HFF-Myc (cell line): ENCODE measurements around the gene HMG20A.
A peak's percentile ranks its signal among the peaks of the same experiment; 100 is the strongest.

Source experiments
- DNase-seq: peaks from one replicate; pipeline ENCODE4 v3.0.0-alpha.2; 2011; ENCODE audit warnings: low read depth; ENCODE audit errors: extremely low read depth
- H3K4me3 ChIP-seq: replicated peaks from 2 replicates; pipeline ENCODE4 v1.5.1; 2011; ENCODE audit warnings: low read depth, mild to moderate bottlenecking, control low read depth, low read length
- TF ChIP-seq, protein P1 (sequence below): IDR thresholded peaks from 2 replicates; pipeline ENCODE4 v1.5.1; 2012; ENCODE audit warnings: mild to moderate bottlenecking, low read depth, low read length, control low read depth; ENCODE audit errors: missing control alignments

Gene HMG20A

DNA sequence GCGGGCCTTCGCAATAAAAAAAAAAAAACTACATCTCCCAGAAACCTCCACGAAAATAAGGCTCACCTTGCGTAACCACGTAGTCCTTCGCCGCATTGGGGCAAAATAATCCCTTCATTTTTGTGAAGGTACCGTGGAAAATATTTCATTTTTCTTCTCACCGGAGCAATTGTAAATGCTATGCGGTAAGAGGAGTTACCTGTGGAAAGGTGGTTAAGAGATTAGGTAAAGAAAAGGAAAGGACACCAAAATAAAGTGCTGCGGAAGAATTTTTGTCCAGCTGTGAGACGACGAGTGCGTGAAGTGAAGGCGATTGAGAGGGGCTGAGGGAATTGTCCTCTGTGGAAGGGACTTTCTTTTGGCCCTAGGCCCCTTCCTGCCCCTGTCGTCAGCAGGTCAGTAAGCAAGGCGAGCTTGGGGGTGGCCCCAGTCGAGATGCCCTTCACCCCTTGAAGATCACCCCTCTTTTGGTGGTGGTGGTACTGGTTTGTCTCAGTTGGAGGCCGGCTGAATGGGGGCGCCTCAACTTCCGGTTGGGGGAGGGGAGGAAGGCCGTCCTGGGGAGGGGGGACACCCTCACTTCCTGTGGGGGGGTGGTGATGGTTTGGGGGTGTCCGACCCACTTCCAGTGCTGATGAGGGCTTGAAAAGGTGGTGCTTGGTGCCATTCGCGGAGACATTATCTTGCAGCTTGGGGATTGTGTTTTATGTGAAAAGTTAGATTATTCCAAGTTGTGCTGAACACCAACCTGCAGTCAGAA is at the start of gene HMG20A:
TSS of gene HMG20A (plus strand) at position 279 of the 760 bp plus-strand sequence. CDS start 37,520 bp downstream, outside the sequence.
- peak; percentile 67 for DNase-seq
- peak within 1 kb of the TSS; percentile 71 for H3K4me3 ChIP-seq
- TF ChIP-seq, protein P1, sequence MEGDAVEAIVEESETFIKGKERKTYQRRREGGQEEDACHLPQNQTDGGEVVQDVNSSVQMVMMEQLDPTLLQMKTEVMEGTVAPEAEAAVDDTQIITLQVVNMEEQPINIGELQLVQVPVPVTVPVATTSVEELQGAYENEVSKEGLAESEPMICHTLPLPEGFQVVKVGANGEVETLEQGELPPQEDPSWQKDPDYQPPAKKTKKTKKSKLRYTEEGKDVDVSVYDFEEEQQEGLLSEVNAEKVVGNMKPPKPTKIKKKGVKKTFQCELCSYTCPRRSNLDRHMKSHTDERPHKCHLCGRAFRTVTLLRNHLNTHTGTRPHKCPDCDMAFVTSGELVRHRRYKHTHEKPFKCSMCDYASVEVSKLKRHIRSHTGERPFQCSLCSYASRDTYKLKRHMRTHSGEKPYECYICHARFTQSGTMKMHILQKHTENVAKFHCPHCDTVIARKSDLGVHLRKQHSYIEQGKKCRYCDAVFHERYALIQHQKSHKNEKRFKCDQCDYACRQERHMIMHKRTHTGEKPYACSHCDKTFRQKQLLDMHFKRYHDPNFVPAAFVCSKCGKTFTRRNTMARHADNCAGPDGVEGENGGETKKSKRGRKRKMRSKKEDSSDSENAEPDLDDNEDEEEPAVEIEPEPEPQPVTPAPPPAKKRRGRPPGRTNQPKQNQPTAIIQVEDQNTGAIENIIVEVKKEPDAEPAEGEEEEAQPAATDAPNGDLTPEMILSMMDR, result no peak

DNA sequence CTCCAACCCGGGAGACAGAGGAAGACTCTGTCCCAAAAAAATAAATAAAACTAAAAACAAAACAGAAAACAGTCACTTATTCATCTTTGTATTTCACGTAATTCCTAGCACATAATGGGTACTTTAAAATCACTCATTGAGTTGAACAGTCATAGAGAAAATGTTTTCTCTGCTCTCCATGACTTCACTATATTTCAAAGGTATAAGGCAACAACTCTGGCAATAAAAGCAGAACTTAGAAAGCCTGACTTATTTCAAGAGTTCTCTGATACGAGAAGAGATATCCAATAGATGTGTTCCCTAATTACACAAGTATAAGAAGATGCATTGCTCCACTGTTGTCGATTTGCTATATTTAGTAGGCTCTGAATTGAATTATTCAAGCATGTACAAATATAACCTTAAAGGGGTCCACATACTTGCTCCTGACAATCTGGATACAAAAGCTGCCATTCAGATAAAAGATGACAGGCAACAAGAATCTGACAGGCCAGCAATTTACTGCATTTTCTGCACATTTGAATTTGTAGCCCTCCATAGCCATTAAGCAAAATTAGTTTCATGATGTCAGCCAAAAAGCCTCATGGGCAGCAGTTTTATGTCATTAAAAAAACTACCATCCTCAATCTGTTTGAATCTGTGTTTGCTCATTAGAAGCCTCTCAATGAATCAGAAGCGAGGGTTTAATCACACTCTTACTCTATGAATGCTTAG is 48.7 kb upstream of the HMG20A start:
- TF ChIP-seq, protein P1, result no peak
- DNase-seq, result no peak

DNA sequence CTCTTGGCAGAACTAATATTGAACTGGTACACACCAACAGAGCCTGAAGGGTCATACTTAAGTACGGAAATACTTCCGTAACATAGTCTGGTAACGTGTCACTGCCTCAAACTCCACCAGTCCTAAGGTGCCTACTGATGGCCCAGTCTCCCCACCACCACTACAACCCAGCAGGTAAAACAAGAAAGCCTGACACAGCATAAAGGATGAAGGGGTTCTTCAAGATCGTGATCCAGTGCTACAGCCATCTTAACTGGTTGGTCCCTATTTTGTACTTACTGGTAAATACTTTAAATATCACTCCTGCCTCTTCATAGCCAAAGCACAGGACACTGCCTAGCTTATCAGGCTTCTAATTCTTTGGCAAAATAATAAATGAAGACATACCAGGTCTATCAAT is 47.2 kb upstream of the HMG20A start:
- TF ChIP-seq, protein P1, result no peak
- no peak for DNase-seq
- no peak overlapping the region for H3K4me3 ChIP-seq

More for the DNA sequence above, 48.7 kb upstream of the HMG20A start:
- H3K4me3 ChIP-seq, result no peak overlapping the region

DNA sequence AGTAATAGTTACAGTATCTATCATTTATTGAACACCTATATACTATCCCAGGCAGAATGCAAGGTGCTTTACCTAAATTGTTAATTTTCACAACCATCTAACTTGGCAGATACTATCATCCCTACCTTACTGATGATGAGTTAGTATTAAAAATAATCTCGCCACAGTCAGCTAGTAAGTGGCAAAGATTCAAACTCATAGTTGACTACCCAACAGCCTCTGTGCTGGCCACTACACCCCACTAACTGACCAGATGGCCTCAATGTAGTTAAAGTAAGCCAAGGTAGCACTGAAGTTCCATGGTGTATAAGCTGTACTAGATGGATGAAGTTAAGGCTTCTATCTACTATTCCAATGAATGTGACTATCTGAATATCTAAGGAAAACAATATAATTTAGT is 45.6 kb upstream of the HMG20A start:
- DNase-seq, result no peak
- TF ChIP-seq, protein P1, result no peak
- no peak overlapping the region for H3K4me3 ChIP-seq

DNA sequence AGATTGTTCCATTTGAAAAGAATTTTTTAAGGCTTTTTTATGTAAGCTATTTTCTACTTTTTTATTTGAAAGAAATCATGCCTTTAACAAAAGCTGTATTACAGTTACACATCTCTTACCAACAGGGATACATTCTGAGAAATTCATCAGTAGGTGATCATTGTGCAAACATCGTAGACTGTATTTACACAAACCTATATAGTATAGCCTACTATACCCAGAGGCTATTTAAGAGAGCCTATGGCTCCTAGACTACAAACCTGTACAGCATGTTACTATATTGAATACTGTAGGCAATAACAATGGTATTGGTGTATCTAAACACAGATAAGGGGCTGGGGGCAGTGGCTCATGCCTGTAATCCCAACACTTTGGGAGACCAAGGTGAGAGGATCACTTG is 43.9 kb upstream of the HMG20A start:
- TF ChIP-seq, protein P1, result no peak
- no peak overlapping the region for H3K4me3 ChIP-seq
- DNase-seq, result no peak

DNA sequence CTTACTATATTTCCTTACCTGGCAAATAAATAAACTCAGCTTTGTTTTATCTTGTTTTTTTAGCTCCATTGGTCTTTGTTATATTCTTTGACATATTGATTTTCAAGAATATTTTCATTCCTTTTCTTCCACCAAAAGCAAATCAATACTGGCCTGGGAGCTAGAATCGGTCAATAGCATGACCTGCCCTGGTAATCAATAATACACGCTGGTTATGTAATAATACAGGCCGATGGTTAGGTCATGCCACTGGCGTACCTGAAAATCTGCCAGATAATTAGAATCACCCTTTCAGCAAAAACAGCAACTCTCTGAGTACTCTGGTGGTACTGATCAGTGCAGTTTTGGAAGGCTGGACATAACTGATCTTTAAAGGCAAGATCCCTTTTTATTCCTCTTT is 40.7 kb upstream of the HMG20A start:
- TF ChIP-seq, protein P1, result no peak
- DNase-seq, result no peak
- H3K4me3 ChIP-seq, result no peak overlapping the region
